Measurements from ENCODE around the gene PRAMEF18.
"Not testable (repeated sequence)": the region's sequence is repeated elsewhere in the genome, so short reads cannot be mapped to it uniquely, and the experiment has no call there.

PRAMEF18 gene

DNA sequence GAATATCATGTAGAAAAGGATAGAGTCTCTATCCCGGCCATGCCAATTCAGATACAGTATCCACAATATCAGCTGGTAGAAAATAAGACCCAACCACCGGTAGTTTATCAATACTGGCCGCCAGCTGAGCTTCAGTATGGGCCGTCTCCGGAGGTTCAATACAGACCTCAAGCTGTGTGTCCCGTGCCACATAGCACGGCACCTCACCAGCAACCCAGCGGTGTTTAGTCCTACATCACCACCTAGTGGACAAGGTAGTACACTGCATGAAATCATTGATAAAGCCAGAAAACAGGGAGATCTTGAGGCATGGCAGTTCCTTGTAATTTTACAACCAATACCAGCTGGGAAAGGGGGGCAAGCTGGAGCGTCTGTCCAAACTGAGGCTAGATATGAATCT is 17.2 kb downstream of the PRAMEF18 start:
- not testable (repeated sequence) for DNase-seq

DNA sequence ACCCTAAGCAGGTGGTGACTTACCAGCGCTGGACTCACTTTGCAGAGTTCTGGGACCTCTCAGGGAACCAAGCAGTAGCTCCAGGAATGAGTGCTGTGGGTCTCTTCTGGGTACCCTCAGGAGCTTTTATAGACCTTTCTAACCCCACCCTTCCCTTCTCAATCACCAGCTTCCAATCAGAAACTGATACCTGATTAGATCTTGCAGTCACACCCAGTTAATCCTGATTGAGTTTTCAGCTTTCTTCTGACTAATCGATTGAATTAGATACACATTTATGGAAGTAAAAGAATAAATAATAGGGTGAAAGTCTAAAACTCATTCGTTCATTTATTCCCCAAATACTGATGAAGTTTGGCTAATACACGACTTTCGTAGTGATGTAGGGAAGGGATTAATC is 24.6 kb downstream of the PRAMEF18 start, which contains the start of gene PRAMEF13:
PRAMEF13 (minus strand) TSS at position 101 of the 400 bp plus-strand sequence. CDS start 1,820 bp downstream, outside the sequence.
- not testable (repeated sequence) for DNase-seq

All from inflammatory macrophage (primary cell).